ENCODE measurements around the gene THOC2.

Gene THOC2

GRCh38 chrX:123563167-123563566 lies 169.7 kb downstream of the THOC2 start:
- FAIRE-seq = no peak

GRCh38 chrX:123562342-123563146 lies 170.3 kb downstream of the THOC2 start:
- FAIRE-seq = no peak

GRCh38 chrX:123561439-123562215 lies 171.2 kb downstream of the THOC2 start:
- no peak for FAIRE-seq

- no peak for FAIRE-seq
These were observed 182.0 kb downstream of the THOC2 start for GRCh38 chrX:123550829-123551228.
